ENCODE data around the gene TMEM266.

- TF ChIP-seq CTCF (IDR thresholded peaks at IDR 0.05) = no peak
- no peak for TF ChIP-seq POLR2A (IDR thresholded peaks at IDR 0.05)
- no peak for TF ChIP-seq EP300 (IDR thresholded peaks at IDR 0.05)
Measured at GRCh38 chr15:76236350-76236749, 176.6 kb downstream of the TMEM266 start.

Measured in upper lobe of left lung (tissue), 4 donors.